Ascending aorta (tissue), 2 donors: ENCODE data around the gene GABBR1. TPM values are rescaled to one million over a fixed set of nuclear protein-coding genes. Genes with fewer than 3 reads are reported as not detected.

Source experiments
- DNase-seq, 2 donors: peaks; one replicate each; pipeline ENCODE4 v3.0.0-alpha.2; 2019; ENCODE audit warnings: low spot score in 2 of 2
- H3K27ac ChIP-seq, 2 donors: fragments of 200-600 bp; sonication (generic); one replicate each; pipeline ENCODE4 v1.5.1; 2016 to 2017; ENCODE audit warnings: mild to moderate bottlenecking in 1 of 2
- H3K27me3 ChIP-seq: fragments of 200-600 bp; sonication (generic); one replicate; pipeline ENCODE4 v1.5.1; 2017
- H3K36me3 ChIP-seq, 2 donors: fragments of 200-600 bp; sonication (generic); one replicate each; pipeline ENCODE4 v1.5.1; 2016
- H3K4me1 ChIP-seq, 2 donors: fragments of 200-600 bp; sonication (generic); one replicate each; pipeline ENCODE4 v1.5.1; 2016 to 2017; ENCODE audit warnings: mild to moderate bottlenecking in 1 of 2
- H3K4me3 ChIP-seq, 2 donors: fragments of 200-600 bp; sonication (generic); one replicate each; pipeline ENCODE4 v1.5.1; 2016 to 2017; ENCODE audit warnings: mild to moderate bottlenecking in 1 of 2
- H3K9me3 ChIP-seq, 2 donors: fragments of 200-600 bp; sonication (generic); one replicate each; pipeline ENCODE4 v1.5.1; 2016
- intact Hi-C: fragments of 100-400 bp; cut with DNase I; formaldehyde crosslinking; loops from one replicate; pipeline ENCODE4 v1.15.1; 2023
- total RNA-seq: library from RNA; depleted of rRNA; stranded (reverse); fragments of >200 nt; gene quantifications from one replicate; pipeline ENCODE4 v1.1.0, GENCODE V29; 2016
- TF ChIP-seq, protein P1 (sequence below), 3 experiments: fragments of 200-600 bp in 2 of 3; fragments of 450-650 bp in 1 of 3; sonication (generic) in 2 of 3; IDR thresholded peaks; one replicate each; pipeline ENCODE4 v1.5.1; 2016 to 2019; ENCODE audit warnings: antibody characterized with exemption in 3 of 3, mild to moderate bottlenecking in 1 of 3, moderate library complexity in 1 of 3

GABBR1 gene
- total RNA-seq, 1 donor from 2014 or later = 166 TPM

DNA sequence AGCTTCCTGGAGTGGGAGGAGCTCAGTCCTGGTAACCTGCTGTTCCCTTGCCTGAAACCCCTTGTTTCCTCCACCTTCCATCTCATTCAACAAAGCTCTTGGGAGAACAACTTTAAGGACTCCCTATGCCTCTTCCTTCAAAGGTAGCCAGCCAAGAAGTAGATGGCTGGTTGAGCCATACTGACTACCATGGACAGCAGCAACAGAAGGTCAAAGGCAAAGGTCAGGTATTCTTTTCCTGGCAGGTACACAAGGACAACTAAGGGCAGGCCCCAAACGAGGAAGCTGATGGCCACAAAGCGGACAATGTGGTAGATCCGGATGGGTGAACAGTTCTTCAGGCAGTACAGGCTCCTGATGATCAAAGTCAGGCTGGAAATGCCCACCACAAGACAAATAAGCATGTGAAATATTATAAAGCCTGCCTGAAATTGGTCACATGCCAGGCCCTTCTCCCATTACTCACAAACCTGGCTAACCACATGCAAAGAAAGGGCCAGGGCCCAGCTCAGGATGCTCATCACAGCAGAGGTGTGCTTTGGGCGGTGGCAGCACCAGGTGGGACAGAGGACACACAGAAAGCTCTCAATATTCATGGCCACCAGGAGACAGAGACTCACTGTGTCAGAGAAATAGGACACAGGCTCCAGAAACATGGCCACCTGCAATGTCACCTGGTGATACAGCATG is 95.1 kb downstream of the GABBR1 start:
- Histone ChIP-seq H3K9me3 (no peaks in the 10 kb centered on the region), H3K4me3 (no peak overlapping the region), H3K27ac (no peak overlapping the region), H3K27me3 (no peaks in the 10 kb centered on the region), H3K36me3 (no peaks in the 10 kb centered on the region), H3K4me1 (no peaks in the 10 kb centered on the region)
- TF ChIP-seq, protein P1, sequence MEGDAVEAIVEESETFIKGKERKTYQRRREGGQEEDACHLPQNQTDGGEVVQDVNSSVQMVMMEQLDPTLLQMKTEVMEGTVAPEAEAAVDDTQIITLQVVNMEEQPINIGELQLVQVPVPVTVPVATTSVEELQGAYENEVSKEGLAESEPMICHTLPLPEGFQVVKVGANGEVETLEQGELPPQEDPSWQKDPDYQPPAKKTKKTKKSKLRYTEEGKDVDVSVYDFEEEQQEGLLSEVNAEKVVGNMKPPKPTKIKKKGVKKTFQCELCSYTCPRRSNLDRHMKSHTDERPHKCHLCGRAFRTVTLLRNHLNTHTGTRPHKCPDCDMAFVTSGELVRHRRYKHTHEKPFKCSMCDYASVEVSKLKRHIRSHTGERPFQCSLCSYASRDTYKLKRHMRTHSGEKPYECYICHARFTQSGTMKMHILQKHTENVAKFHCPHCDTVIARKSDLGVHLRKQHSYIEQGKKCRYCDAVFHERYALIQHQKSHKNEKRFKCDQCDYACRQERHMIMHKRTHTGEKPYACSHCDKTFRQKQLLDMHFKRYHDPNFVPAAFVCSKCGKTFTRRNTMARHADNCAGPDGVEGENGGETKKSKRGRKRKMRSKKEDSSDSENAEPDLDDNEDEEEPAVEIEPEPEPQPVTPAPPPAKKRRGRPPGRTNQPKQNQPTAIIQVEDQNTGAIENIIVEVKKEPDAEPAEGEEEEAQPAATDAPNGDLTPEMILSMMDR (IDR thresholded peaks at IDR 0.05) = no peak
- intact Hi-C loops = no loop called here
- DNase-seq = no peak

DNA sequence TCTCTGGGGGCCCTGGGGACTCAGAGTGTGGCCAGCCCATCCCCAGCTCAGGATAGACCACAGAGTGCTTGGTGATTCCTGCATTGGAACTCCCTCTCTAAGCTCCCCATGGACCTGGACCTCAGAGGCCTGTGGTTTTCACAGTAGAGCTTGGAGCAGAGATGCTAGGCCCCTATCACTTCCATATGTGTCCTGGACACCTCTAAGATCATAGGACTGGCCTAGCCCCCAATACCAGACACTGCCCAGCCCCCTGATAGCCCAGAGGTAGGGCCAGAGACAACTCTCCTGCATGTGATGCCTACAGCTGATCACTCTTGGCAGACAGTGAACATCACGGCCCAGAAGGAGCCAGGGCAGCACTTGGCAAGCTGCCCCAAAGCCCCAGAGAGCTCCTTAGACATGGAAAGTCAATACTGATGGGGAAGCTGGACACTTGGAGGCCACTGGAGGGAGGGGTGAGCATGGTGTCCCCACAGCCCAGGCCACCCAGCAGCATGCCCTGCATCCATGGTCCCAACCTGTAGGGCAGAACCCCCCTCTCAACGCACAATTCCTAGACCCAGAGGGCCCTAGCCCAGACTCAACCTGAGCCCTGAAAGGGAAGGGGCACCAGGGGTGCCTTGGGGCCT is 100.5 kb downstream of the GABBR1 start:
- intact Hi-C loops = no loop called here
- DNase-seq = no peak

DNA sequence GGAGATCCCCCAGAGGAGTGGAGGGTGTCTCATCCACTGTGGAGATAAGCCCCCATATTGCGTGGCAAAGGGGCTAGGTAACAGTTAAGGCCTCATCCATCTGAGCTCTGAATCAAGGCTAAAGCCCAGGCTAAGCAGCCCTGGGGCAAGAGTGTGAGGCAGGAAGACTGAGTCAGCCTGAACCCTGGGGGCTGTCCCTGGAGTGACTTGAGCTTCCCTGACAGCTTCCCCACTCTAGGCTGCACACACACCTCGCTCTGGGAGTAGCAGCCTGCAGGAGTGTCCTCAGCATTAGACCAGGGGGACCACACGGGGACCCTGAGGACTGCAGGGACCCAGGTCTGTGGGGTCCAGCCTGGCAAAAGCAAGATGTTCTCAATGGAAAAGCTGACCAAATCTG is 101.3 kb downstream of the GABBR1 start:
- TF ChIP-seq, protein P1 (IDR thresholded peaks at IDR 0.05) = no peak
- Histone ChIP-seq H3K36me3 (no peaks in the 10 kb centered on the region), H3K4me1 (no peaks in the 10 kb centered on the region), H3K4me3 (no peak overlapping the region), H3K27ac (no peak overlapping the region), H3K9me3 (no peaks in the 10 kb centered on the region), H3K27me3 (no peaks in the 10 kb centered on the region)
- DNase-seq = no peak
- intact Hi-C loops = no loop called here

More for the DNA sequence above, 100.5 kb downstream of the GABBR1 start:
- Histone ChIP-seq H3K27me3 (no peaks in the 10 kb centered on the region), H3K9me3 (no peaks in the 10 kb centered on the region), H3K4me1 (no peaks in the 10 kb centered on the region), H3K36me3 (no peaks in the 10 kb centered on the region), H3K4me3 (no peak overlapping the region), H3K27ac (no peak overlapping the region)
- TF ChIP-seq, protein P1 (IDR thresholded peaks at IDR 0.05) = no peak

DNA sequence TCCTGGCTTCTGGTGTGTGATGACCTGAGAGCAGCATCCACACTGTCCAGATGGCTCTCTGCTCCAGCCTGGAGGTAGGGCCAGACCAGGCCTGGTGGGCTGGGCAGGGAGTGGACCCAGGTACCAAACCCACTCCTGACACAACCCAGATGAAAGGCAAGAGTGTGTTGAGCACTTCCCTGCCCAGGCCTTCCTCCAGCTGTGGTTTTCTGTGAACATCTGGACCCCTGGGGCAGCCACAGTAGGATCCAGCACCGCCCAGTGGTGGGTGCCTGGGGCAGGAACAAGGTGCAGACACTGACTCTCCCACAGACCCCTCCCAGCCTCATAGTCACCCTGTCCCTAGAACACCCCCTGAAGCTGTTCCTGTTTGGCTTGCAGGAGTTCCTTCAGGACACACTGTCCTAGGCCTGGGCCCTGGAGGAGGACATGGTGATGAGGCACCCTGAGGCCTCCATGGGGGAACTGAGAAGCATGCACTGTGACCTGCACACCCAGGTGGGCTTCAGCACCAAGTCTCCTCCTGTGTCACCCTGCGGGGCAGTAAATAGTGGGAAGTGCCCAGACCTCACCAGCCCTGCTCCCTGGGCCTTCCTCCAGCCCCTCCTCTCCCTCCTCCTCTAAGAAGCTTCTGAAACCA is 102.2 kb downstream of the GABBR1 start:
- intact Hi-C loops = no loop called here
- H3K4me1 ChIP-seq = no peaks in the 10 kb centered on the region
- DNase-seq = no peak
- no peaks in the 10 kb centered on the region for H3K9me3 ChIP-seq
- H3K27me3 ChIP-seq = no peaks in the 10 kb centered on the region
- no peaks in the 10 kb centered on the region for H3K36me3 ChIP-seq
- H3K4me3 ChIP-seq = no peak overlapping the region
- TF ChIP-seq, protein P1 (IDR thresholded peaks at IDR 0.05) = no peak
- H3K27ac ChIP-seq = no peak overlapping the region

DNA sequence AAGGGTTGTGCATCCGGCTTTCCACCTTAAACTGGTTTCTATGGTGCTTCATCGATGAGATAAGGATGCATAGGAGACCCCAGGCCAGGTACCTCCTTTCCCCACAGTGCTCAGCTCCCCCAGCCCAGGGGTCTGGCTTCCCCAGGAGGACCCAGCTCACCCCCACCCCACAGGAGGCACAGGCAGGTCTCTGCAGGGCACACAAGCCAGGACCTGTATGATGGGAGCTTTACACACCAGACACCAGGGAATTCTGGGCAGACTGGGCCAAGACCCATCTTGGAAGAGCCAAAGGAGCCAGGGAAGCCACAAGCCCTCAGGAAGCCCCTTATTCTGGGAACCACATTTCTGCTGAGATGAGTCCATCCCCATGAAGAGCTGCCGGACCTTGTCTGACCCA is 103.0 kb downstream of the GABBR1 start:
- DNase-seq = no peak
- no peak overlapping the region for H3K4me3 ChIP-seq
- H3K27ac ChIP-seq = no peak overlapping the region
- no peaks in the 10 kb centered on the region for H3K36me3 ChIP-seq
- intact Hi-C loops = no loop called here
- TF ChIP-seq, protein P1 (IDR thresholded peaks at IDR 0.05) = no peak
- H3K4me1 ChIP-seq = no peaks in the 10 kb centered on the region
- H3K27me3 ChIP-seq = no peaks in the 10 kb centered on the region
- no peaks in the 10 kb centered on the region for H3K9me3 ChIP-seq
